Hepatic stellate cell (primary cell): ENCODE results near the gene EYS.
"Not testable (repeated sequence)": the region's sequence is repeated elsewhere in the genome, so short reads cannot be mapped to it uniquely, and the experiment has no call there.

Source experiments
- DNase-seq: peaks from one replicate; pipeline ENCODE4 v3.0.0; 2011; ENCODE audit warnings: low spot score

Gene EYS

GRCh38 chr6:64469405-64469804 is 1237.6 kb downstream of the EYS start:
- DNase-seq: not testable (repeated sequence)

GRCh38 chr6:64467656-64468055 is 1239.4 kb downstream of the EYS start:
- no peak for DNase-seq

- DNase-seq: no peak
Observed at GRCh38 chr6:64459411-64459944, 1247.5 kb downstream of the EYS start.

- not testable (repeated sequence) for DNase-seq
Observed at GRCh38 chr6:64448101-64448500, 1258.9 kb downstream of the EYS start.

DNA sequence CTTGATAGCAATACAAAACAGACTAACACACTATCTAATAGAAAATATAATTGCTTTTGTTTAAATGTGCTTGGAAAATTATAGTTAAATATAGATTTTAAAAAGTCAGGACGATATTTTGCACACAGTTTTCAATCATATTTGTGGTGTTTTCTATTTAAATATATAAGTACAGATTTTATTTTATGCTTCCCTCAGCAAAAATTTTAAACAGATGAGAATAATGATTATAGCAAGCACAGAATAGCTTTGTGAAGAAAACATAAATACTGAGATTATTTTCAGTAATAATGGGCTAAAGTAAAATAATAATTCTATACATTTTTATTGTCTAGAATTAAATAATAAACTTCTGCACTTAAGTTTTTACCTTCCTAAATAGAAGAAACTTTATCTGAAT is 1262.0 kb downstream of the EYS start:
- no peak for DNase-seq

DNA sequence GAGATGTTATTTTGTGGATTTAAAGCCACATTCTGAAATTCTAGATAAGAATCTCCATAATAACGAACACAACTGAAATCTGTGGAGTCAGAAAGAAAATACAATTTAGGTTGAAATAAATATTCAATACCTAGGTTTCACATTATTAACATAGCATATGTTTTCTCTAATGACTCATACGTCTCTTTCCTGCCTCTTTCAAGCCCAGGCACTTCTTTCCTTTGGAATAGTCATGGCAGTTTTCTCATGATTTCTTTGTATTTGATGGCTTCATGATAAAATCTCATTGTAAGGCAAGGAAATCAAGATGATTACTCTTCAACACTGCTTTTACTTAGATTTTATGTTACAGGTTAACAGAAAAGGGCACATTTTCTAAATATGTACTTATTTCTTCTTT is 1267.8 kb downstream of the EYS start:
- DNase-seq: no peak

GRCh38 chr6:64437996-64438395 is 1269.0 kb downstream of the EYS start:
- no peak for DNase-seq

DNA sequence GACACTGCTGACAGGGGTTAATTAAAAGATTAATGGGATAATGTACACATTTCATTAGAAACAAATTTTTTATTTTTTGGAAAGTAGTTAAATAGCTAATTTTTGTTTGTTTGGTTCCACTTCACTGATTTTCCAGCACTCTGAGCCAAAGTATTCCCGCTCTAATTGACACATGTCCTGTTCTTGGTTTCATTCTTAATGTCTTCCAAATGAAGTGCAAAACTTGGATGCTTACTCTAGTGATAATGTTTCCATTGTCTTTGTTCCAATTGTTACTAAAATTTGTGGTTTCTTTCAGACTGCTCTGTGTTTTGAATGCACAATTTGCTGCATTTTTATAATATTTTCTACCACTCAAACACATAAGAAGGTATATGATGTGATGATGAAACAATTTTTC is 1277.1 kb downstream of the EYS start:
- no peak for DNase-seq

- DNase-seq: no peak
Observed at GRCh38 chr6:64428186-64428585, 1278.8 kb downstream of the EYS start.

DNA sequence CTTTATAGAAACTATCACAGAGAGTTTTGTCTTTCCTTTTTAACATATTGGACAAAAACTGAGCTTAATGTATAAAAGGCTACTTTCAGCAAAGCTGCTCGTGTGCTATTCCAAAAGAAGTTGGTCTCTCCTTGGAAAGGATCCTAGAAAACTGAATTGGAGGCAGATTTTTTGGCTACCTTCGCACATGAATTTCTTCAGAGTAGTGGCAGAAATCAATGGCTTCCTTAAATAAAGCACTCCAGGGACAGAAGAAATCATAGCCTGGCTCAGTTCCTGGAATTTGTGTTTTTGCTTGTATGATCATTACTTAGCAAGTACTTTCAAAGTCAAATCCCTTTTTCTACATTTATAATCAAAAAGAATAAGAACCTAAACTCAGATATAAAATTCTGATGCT is 1291.1 kb downstream of the EYS start:
- no peak for DNase-seq

- DNase-seq: no peak
Observed at GRCh38 chr6:64411226-64411625, 1295.8 kb downstream of the EYS start.

- DNase-seq: no peak
Observed at GRCh38 chr6:64409948-64410347, 1297.1 kb downstream of the EYS start.

DNA sequence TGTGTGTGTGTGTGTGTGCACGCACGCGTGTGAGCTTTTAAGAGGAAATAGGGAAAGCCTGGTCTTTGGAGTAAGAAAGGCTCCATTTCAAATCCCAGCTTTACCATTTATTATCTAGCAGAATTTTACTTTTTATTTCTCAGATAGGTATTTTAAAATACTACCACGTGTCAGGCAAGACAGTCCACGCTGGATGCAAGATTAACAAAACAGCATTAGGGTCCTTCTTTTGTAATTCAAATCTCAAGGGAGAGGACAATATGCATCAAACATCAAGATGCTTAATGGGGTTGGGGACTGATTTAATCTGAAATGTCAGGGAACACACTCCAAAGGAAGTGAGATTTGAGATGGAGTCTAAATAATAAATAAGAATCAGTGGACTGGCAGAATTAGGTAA is 1302.6 kb downstream of the EYS start:
- no peak for DNase-seq

DNA sequence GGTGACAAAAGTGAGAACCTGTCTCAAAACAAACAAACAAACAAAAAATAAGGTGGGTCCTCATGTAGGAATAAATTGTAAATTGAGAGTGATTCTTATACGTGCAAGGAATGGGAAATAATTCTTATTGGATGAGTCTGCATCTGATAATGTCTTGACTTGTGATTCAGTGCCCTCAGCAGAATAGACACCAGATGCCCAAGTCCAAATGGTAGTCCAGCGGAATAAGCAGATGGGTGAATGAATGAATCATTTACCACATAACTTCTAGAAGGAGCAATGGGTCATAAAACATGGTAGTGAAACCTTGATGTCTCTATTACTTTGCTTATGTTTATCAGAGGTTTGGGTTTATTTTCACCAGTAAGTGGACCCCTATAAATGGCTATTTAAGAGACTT is 1323.7 kb downstream of the EYS start:
- no peak for DNase-seq

DNA sequence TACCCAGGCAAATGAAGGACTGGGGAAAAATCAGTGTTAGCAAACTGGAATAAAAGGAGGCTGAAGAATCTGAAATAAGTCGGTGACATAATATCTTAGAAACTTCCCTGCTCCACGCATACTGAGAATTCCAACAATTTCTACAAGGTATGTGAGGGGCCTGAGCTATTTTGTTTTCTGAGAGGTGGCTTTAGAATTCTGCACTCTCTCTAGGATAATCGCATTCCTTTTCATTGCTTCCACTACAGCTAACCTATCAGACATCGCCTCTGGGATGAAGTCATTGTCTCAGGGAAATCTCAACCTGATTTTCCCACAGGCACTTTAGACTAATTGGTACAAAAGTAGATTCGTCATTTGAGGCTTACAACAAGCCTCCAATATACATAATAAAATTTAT is 1330.6 kb downstream of the EYS start:
- DNase-seq: no peak

DNA sequence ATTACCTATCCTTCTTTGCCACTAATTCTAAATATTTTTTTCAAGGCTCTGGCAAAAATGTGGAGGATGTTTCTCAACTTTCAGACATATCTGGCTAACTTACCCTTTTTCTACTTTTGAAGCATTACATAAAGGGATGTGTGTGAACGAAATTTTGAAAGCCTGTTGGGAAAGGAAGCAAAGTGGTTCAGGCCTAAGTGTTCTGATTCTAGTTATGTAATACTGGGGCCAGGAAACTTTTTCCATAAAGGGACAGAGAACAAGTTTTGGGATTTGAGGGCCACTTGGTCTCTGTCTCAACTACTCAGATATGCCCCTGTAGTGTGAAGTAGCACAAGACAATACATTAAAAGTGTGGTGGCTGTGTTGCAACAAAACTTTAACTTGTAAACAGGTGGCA is 1349.6 kb downstream of the EYS start:
- DNase-seq: no peak

DNA sequence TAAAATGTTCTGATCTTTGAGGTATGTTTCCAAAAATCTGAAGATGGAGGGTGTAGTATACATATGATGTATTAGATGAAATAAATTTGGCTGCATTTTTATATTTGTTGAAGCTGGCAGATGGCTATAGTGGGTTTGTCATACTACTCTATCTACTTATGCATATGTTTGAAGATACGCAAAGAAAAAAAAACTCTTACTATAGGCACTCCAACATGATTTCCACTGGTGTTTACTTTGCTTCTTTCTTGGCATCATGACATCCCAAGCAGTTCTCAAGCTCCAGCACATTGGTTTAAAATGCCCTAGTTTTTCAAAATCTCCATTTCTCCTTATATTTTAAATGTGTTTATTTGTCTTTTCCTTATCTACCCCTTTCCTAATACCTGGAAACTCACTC is 1359.6 kb downstream of the EYS start:
- no peak for DNase-seq

DNA sequence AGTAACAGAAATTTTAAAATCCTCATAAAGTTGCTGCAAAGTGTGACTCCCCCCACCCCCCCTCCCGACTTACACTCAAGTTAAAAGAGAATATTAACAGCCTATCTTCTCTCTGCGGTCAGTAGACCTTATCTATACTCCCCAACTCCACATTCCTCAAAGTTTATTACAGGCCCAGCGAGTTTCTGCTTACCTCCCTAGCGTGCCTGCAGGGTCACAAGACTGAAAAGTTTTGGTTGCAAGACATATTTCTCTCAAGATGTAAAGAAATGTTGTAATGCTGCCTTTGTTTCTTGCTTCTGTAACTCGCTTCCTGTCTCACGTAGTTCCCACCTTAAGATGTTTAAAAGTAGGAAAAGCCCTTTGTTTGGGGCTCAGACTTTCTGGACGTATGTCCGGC is 1371.8 kb downstream of the EYS start:
- no peak for DNase-seq

- no peak for DNase-seq
Observed at GRCh38 chr6:64334636-64335035, 1372.4 kb downstream of the EYS start.

- no peak for DNase-seq
Observed at GRCh38 chr6:64330694-64331307, 1376.2 kb downstream of the EYS start.

- no peak for DNase-seq
Observed at GRCh38 chr6:64326939-64327338, 1380.1 kb downstream of the EYS start.

- DNase-seq: no peak
Observed at GRCh38 chr6:64325093-64325492, 1381.9 kb downstream of the EYS start.

DNA sequence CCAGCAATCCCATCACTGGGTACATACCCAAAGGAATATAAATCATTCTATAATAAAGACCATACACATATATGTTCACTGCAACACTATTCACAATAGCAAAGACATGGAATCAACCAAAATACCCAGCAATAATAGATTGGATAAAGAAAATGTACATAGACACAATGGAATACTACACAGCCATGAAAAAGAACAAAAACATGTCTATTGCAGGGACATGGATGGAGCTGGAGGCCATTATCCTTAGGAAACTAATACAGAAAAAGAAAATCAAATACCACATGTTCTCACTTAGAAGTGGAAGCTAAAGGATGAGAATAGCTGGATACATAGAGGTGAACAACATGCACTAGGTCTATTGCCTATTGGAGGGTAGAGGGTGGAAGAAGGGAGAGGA is 1396.8 kb downstream of the EYS start:
- DNase-seq: no peak
